GM19372 (cell line): Measurements from ENCODE around the gene CLEC18C.
"Not testable (repeated sequence)": the region's sequence is repeated elsewhere in the genome, so short reads cannot be mapped to it uniquely, and the experiment has no call there.

Source experiments
- ATAC-seq: cut with Tn5 transposase; IDR thresholded peaks from one replicate; pipeline ENCODE4 v1.9.1; 2021; ENCODE audit warnings: mild to moderate bottlenecking, low read depth, moderate library complexity; ENCODE audit not compliant: unreplicated experiment

CLEC18C gene

GRCh38 chr16:70158261-70158939 is 15.2 kb upstream of the CLEC18C start:
- no peak for ATAC-seq

GRCh38 chr16:70159355-70160348 is 13.9 kb upstream of the CLEC18C start:
- no peak for ATAC-seq

GRCh38 chr16:70160388-70160787 is 13.2 kb upstream of the CLEC18C start:
- ATAC-seq: no peak

- no peak for ATAC-seq
These were observed 12.8 kb upstream of the CLEC18C start for GRCh38 chr16:70160821-70161220.

GRCh38 chr16:70161350-70161749 is 12.2 kb upstream of the CLEC18C start:
- no peak for ATAC-seq

- ATAC-seq: no peak
These were observed 11.5 kb upstream of the CLEC18C start for GRCh38 chr16:70162041-70162451.

- no peak for ATAC-seq
These were observed 10.0 kb upstream of the CLEC18C start for GRCh38 chr16:70163596-70163995.

GRCh38 chr16:70166688-70167087 is 6.9 kb upstream of the CLEC18C start:
- ATAC-seq: not testable (repeated sequence)

GRCh38 chr16:70173916-70174315 is 329 bp downstream of the CLEC18C start:
- not testable (repeated sequence) for ATAC-seq

- ATAC-seq: not testable (repeated sequence)
These were observed 873 bp downstream of the CLEC18C start for GRCh38 chr16:70174387-70174932.

GRCh38 chr16:70187858-70188607 is 14.4 kb downstream of the CLEC18C start:
- peak; percentile 67 for ATAC-seq

- not testable (repeated sequence) for ATAC-seq
These were observed 15.0 kb downstream of the CLEC18C start for GRCh38 chr16:70188608-70188915.

GRCh38 chr16:70190574-70190973 is 17.0 kb downstream of the CLEC18C start:
- not testable (repeated sequence) for ATAC-seq

GRCh38 chr16:70196683-70197300 is 23.2 kb downstream of the CLEC18C start:
- ATAC-seq: not testable (repeated sequence)

GRCh38 chr16:70197611-70198010 is 24.0 kb downstream of the CLEC18C start:
- not testable (repeated sequence) for ATAC-seq

GRCh38 chr16:70198230-70198629 is 24.6 kb downstream of the CLEC18C start:
- ATAC-seq: not testable (repeated sequence)

GRCh38 chr16:70198666-70199065 is 25.1 kb downstream of the CLEC18C start:
- ATAC-seq: not testable (repeated sequence)

- not testable (repeated sequence) for ATAC-seq
These were observed 25.6 kb downstream of the CLEC18C start for GRCh38 chr16:70199170-70199569.

- not testable (repeated sequence) for ATAC-seq
These were observed 26.5 kb downstream of the CLEC18C start for GRCh38 chr16:70200063-70200462.

GRCh38 chr16:70203508-70203907 is 29.9 kb downstream of the CLEC18C start:
- ATAC-seq: not testable (repeated sequence)
